ENCODE measurements around the gene GUCY2F.

GUCY2F gene

GRCh38 chrX:109481986-109482385 is at the start of gene GUCY2F:
TSS of gene GUCY2F (minus strand) at chrX:109482086. CDS start at chrX:109475936, 6,150 bp downstream.
- CTCF ChIA-PET = interaction anchor here (0.7 to 1.6 kb wide), 4 partner anchors 31 to 783 kb away, joined by 3 to 8 read pairs (median 4); no protein-coding TSS in a partner anchor
- POLR2A ChIA-PET = interaction anchor here (0.6 kb wide), 1 partner anchor 778 kb away, joined by 3 read pairs; no protein-coding TSS in a partner anchor
- TF ChIP-seq CTCF (IDR thresholded peaks at IDR 0.05; ENCODE audit: insufficient read depth, low read length, missing control alignments) = no peak
- no peak within 1 kb of the TSS for H3K4me3 ChIP-seq (ENCODE audit: low read depth, low read length)
- no peak for DNase-seq (ENCODE audit: low read depth, low spot score)

GRCh38 chrX:109519001-109519400 is 37.1 kb upstream of the GUCY2F start:
- no peak overlapping the region for H3K4me3 ChIP-seq (ENCODE audit: low read depth, low read length)
- ChIA-PET POLR2A (no interaction called here), CTCF (no interaction called here)
- no peak for TF ChIP-seq CTCF (IDR thresholded peaks at IDR 0.05; ENCODE audit: insufficient read depth, low read length, missing control alignments)
- no peak for DNase-seq (ENCODE audit: low read depth, low spot score)

GRCh38 chrX:109511113-109511512 is 29.2 kb upstream of the GUCY2F start:
- TF ChIP-seq CTCF (IDR thresholded peaks at IDR 0.05; ENCODE audit: insufficient read depth, low read length, missing control alignments) = no peak
- ChIA-PET CTCF (no interaction called here), POLR2A (no interaction called here)
- H3K4me3 ChIP-seq (ENCODE audit: low read depth, low read length) = no peak overlapping the region
- DNase-seq (ENCODE audit: low read depth, low spot score) = no peak

- ChIA-PET POLR2A (no interaction called here), CTCF (no interaction called here)
- no peak for DNase-seq (ENCODE audit: low read depth, low spot score)
- TF ChIP-seq CTCF (IDR thresholded peaks at IDR 0.05; ENCODE audit: insufficient read depth, low read length, missing control alignments) = no peak
- no peak overlapping the region for H3K4me3 ChIP-seq (ENCODE audit: low read depth, low read length)
These were observed 27.0 kb upstream of the GUCY2F start for GRCh38 chrX:109508915-109509314.

GRCh38 chrX:109501176-109501575 is 19.3 kb upstream of the GUCY2F start:
- DNase-seq (ENCODE audit: low read depth, low spot score) = no peak
- H3K4me3 ChIP-seq (ENCODE audit: low read depth, low read length) = no peak overlapping the region
- ChIA-PET POLR2A (no interaction called here), CTCF (no interaction called here)
- no peak for TF ChIP-seq CTCF (IDR thresholded peaks at IDR 0.05; ENCODE audit: insufficient read depth, low read length, missing control alignments)

- no peak overlapping the region for H3K4me3 ChIP-seq (ENCODE audit: low read depth, low read length)
- ChIA-PET CTCF (interaction anchor here (1.0 kb wide), 1 partner anchor 133 kb away, joined by 3 read pairs; no protein-coding TSS in a partner anchor), POLR2A (no interaction called here)
- TF ChIP-seq CTCF (IDR thresholded peaks at IDR 0.05; ENCODE audit: insufficient read depth, low read length, missing control alignments) = no peak
- no peak for DNase-seq (ENCODE audit: low read depth, low spot score)
These were observed 16.5 kb upstream of the GUCY2F start for GRCh38 chrX:109498434-109498833.
